ENCODE results near the gene PER1.

The PER1 gene

DNA sequence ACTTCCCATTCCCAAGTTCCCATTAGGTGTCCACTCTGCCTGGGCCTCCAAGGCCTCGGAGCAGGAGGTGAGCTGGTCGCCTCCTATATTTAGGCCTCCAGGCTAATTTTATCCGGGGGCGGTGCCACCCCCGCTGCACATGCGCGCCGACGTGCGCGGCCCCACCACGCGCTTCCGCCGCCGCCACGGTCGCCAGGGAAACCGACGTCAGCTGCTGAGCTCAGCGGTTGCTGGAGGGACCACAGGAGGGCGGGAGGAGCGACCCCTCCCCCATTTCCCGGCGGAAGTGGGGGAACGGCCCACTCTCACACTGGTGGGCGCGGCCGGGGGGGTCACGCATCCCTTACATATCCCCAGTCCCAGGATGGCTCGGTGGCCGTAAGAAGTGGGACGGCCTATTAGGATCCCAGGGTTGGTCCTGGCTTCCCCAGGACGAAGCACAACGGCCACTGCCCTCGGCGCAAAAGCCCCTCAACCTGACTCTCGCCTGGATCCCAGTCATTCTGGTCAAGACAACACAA, 1.0 kb downstream of the PER1 start:
- peak; percentile 71 for DNase-seq

DNA sequence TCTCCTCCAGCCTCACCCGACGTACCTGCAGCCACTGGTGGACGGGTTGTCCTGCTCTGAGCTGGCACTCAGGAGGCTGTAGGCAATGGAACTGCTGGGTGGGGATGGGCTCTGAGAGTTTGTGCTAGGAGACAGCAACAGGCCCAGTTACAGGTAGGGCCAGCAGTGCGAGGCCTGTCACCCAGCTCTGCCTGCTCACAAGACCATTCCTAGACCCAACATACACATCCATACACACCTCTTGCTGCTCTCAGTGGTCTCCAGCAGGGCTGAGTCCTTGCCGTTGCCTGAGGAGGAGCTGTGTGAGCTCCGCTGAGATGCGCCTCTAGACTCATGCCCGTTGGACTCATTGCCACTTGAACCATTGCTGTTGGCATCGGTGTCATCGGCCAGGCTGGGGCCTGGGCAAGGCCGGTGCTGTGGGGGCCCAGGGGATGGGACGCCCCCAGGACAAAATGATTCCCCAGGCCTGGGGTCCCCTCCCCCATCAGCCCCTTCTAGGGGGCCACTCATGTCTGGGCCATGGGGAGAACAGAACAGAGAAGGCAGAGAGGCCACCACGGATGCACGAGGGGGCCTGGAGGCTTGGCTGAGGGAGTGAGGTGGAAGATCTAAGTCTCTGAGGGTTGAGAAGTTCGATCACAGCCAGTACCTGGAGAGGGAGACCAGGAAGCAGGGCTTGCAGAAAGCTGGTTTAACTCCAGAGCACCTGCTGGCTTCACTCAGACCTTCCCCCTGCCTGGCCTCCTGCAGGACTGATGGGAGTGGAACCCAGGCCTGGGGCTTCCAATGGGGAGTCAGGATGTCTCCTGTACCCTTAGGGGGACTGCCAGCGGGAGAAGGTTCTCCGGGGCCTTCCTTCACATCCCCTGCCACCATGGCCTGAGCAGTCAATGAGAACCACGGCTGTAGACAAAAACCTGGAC, 1.7 kb downstream of the PER1 start:
- DNase-seq: no peak

DNA sequence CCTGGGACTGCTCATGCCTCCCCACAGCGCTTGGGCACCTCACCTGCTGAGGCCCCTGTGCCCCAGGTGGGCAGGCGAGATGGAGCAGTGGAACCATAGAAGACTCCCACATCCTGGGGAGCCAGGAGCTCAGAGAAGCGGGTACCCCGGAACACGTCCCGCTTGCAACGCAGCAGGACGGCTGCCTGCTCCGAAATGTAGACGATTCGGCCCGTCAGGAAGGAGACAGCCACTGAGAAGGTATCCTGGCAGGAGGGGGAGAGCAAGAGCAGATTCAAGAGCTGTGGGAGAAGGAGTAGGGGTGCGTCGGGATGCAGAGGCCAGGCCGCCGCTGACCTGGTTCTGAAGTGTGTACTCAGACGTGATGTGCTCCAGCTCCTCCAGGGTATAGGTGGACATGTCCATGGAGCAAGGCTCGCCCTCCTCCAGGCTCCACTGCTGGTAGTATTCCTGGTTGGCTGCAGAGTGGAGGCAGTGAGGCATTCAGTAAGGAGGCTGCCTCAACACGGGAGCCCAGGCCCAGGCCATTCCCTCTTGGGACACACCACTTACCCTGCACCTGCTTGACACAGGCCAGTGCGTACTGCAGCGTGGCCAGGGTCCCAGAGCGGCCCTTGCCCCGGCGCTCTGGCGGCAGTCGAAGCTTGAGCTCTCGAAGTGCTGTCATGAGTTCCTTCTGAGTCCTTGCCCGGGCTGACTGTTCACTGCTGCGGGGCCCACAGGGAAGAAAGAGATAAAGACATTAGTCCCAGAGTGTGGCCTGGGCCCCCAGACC, 2.6 kb downstream of the PER1 start:
- no peak for DNase-seq

DNA sequence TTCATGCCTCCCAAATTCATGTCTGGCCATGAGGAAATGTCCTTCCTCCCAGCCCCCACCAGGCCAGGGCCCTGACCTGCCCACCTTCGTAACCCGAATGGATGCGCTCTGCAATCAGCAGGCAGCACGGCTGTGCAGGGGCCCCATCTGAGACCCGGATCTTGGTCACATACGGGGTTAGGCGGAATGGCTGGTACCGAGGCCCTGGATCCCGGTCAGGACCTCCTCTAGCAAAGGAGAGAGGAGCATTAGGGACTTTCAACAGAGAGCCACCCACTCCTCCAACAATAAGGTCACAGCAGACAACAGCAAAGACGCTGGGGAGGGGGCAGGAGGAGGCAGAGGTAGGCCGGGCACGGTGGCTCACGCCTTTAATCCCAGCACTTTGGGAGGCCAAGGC, 3.6 kb downstream of the PER1 start:
- no peak for DNase-seq

DNA sequence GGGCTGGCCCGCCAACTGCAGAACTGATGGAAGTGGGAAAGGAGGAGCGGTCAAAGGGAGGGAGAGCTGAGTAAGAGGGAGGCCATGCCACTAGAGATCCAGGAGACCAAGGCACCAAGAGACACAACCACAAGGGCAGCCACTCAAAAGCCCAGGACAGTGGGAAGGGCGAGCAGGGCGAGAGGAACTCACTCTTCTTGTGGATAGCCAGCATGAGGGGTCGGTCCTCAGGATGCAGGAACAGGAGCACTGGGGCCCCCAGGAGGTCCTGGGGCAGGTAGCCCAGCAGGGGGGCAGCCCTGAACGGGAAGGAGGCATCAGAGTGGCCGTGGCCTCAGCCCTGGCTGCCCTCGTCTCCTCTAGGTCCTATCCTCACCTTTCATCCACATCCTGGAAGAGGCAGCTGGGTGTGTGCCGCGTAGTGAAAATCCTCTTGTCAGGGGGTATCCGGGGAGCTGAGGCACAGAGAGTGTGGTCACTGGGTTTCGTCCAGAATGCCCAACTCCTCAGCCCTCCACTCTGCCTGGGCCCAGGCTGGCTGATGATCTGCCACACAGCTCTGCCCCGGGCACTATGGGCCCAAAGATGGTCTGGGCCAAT, 4.3 kb downstream of the PER1 start:
- DNase-seq: no peak

DNA sequence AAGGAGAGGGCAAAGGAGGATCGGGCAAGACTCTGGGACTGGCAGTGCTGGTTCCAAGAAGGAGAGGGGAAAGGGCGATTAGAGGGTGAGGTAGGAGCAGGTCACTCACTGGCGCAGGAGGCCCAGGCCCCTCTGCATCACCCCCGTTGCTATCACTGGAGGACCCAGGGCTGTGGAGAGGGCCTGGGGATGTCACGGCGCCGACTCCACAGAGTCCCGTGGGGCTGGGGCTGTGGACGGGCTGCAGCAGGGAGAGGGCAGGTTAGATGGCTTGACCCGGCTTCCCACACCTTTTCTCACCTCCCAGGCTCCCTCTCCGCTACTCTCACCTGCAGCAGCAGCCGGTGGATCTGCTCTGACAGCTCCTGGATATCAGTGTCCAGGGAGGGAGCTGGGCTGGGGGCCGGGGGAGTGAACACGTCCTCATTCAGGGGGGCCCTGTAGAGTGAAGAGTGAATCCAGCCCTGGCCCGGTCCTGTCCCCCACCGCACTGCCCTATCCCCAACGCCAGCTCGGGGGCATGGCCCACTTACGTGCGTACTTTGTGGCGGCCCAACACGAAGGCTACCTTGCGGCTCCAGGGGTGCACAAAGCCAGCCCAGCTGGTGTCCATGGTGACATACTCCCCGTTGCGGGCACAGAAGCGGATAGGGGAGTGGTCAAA, 4.9 kb downstream of the PER1 start:
- no peak for DNase-seq

DNA sequence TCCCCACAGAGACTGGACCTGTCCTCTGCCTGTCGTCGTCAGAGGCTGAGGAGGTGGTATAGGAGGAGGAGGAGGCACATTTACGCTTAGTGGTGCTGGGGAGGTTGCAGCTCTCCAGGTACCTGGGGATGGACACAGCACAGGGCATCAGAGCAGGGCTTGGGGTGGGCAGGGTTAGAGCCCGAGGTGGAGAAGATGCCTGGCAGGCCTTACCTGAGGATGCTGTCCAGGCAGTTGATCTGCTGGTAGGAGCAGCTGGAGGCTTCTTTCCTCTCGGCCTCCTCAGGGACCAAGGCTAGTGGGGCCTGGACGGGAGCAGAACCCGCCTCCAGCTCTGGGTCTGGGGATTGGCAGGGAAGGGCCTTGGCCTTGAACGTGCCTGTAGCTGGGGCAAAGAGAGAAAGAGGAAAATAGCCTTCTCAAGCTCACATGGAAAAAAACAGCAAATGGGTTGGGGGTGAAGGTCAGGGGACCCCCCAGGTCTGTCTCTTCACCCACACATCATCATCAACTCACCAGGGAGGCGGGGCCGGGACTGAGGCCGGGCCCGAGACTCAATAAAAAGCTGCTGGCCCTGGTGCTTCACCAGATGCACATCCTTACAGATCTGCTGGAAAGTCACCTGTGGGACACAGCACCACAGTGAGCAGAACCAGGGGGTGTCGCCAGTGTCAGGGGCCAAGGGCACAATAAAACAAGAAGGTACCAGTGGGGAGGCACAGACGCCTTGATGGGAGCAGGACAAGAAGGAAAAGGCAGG, 5.6 kb downstream of the PER1 start:
- DNase-seq: no peak

DNA sequence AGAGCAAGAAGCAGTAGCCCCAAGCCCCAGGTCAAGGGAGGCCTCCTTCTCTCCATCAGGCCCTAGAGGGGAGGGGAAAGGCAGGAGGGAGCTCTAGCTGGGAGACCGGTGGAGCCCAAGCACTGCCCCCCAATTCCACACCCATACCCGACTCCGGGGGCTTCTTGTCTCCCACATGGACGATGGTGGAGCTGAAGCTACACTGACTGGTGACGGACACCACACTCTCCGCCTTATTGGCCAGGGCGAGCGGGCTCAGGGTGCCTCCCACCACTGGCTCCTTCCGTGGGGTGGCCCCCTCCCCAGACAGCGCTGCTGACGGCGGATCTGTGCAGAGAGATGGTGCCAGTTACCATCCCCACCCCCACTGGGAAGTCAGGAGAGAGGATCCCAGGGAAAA, 6.4 kb downstream of the PER1 start:
- no peak for DNase-seq

DNA sequence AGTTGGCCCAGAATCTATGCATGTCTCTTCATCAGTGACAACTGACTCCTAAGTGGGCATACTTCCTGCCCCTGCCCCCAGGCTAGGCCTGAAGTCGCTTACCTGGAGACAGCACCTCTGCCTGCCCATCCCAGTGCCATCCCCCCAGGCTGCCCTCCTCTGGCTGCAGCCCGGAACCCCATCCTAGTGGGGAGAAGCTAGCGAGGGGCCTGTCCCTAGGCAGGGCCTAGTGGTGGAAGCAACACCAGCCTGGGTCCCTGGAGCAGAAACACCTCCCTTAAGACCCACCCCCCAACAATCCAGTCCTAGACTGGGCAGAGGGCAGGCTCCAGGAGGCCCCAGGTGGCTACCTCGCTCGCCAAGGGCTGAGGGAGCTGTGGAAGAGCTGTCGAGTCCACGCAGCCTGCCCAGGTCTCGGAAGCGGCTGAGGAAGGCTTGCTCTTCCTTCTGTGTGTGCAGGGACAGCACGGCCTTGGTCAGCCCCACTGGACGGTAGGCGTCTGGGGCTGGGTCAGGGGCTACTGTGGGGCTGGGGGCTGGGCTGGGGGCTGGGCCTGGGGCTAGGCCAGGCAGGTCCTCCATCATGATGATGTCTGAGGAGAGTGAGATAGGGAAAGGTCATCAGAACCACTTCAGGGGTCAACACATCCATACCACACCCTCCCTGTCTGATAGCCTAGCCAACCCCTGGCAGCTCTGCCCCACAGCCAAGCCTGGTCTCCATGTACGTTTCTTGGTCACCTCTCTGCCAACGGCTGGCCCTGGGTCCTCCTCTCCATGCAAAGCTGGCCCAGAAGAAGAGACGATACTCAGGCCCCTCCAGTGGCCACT, 7.6 kb downstream of the PER1 start:
- DNase-seq: no peak

DNA sequence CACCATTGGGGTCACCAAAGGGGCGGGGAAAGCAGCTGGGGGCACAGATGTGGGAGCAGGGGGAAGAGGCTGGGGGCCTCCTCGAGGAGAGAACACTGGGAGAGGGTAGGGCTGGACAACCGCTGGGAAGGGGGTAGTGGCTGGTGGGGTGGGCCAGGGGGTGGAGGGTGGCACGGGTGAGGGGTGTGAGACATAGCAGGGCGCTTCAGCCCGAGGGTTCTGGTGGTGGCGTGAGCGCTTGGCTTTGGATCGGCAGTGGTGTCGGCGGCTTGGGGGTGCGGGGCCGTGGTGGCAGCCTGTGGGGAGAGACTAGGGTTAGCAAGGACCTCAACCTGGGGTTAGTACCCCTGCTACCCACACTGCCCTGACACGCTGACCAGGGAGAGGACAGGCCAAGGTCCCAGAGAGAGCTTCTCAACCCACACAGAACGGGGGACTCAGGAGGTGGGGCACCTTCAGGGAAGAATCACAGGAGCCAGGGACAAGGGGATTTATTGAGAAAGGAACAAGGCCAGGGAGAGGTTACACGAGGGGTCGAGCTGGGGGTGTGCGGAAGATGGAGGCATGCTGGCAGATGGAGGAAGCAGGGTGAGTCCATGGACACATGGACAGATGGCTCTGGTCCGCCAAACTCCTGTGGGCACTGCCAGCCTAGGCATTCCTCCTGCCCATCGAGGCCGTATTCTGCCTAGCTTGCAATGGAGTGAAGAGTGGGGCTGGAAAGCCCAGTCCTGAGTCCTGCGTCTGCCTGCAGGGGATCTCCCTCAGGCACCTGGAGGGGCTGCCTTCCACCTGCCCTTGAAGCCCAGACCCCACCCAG, 8.4 kb downstream of the PER1 start:
- no peak for DNase-seq

DNA sequence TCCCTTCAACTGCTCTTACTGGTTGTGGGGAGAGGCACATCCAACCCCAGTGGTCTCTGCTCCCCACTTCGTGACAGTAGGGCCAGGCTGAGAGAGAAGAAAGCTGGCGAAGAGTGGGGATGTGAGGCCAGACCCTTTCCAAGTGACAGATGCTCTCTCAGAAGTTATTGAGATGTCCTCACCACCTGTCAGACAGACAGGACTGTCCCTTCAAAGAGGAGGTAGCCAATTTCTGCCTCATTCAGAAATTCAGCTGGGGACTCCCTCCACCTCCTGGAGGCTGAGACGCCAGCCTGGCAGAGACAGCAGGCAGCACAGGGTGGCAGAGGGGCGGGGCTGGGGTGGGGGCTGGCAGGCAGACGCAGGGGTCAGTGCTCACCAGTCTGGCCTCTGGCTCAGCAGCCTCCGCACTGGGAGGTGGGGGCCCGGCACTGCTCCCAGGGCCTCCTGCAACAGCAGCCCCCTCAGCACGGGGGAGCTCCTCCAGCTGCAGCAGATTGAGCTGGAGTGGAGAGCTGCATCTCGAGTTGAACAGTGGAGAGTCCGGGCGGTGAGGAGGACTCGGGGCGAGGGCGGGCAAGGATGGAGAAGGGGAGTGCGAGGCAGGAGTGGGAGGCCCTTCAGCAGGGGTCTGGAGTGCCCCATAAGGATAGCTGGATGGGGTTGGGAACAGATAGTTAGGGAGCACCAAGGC, 9.2 kb downstream of the PER1 start:
- DNase-seq: no peak

DNA sequence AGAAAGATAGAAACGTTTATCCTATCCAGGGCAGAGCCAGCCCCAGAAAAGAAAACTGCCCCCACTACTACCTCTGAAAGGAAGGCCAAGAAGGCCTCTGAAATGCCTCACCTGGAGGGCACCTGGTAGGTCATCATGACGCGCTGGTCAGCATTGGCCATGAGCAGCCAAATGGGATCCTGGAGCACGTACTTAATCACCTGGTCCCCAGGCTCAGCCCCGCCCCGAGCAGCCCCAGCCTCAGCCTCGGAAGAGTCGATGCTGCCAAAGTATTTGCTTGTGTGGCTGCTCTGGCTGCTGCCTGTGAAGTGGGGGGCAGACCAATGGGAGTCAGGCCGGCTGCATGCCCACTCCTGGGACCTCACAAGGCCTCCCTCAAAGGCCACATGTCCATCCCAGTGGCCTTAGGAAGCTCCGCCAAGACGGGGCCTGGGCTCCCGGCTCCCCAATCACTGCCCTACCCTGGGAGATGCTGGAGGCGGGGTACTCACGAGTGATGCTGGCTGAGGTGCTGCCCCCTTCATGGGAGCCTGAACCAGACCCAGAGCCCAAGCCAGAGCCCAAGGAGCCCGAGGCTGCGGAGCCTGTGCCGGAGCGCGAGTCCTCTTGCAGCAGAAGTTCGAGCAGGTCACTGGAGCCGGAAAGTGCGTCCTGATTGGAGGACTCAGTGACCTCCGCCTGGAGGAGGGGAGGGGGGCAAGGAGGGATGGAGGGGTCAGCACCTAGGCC, 9.9 kb downstream of the PER1 start:
- DNase-seq: no peak

DNA sequence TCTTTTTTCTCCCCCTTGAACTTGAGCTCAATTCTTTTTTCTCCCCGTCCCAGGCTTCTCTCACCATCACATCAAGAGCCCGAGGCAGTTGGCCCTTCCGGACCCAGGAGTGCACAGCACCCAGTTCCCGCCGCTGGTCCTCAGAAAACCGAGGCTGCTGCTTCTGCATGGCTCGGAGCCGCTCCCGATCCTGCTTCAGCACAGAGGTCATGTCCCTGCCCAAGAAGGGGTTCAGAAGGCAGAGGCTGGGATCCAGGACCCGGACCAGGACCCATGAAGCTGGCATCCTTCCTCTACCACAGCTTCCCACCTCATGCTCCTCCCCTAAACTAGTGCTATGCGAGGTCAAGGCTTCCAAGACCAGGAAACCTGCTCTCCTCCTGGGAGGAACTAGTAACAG, 10.5 kb downstream of the PER1 start:
- DNase-seq: no peak

DNA sequence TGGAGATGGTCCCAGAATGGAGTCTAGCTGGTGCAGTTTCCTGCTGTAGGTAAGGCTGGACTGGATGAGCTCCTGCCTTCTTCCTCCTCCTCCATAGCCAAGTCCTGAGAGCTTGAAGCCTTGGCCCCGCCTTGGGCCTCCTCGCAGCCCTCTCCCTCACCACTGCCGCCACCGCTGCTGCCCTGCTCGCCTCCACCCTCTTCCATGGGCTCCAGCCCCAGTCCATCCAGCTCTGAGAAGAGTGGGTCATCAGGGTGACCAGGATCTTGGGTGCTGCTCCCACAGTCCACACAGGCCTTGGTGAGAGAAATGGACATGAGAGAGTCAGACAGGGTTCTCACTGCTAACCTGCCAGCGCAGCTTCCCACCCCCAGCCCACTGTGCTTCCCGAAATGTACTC, 11.2 kb downstream of the PER1 start:
- DNase-seq: no peak

DNA sequence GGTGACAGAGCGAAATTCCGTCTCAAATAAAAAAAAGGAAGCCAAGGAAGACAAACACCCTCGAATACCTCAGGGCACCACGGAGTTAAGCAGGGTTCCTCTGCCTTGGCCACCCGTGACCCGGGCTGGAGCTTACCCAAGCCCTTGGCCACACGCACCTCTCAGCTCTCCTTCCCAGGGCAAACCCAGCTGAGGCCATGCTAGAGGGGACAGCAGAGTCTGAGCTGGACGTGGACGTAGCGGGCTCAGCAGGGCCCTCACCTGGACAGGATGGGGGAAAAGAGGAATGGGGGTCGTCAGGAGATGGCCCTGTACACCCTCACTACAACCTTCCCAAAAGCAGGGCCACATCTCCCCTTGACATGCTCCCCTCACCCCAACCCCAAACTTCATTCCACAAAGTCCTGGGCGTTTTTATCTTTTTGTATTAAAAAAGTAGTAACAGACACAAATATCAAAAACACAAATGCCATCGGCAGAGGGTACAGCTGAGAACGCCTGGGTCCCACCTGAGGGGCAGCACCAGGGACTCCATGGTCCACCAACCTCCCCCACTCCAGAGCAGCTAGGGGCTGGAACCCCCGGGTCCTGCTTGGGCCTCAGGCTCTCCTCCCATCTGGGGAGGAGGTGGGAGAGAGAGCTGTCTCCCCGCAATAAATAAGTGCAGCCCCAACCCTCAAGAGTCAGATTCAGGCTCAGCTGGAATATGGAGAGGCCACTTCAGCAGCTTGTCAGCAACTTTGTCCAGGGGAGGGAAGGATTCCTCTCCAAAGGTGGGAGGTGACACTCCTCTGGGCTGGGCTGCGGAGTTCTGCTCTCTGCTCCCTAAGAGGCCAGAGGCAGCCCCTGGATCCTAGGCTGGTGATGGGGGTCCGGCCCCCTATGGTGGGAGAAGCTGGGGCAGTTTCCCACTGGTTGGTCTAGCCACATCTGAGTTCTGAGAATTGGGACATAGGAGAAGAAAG, 11.9 kb downstream of the PER1 start:
- DNase-seq: no peak

DNA sequence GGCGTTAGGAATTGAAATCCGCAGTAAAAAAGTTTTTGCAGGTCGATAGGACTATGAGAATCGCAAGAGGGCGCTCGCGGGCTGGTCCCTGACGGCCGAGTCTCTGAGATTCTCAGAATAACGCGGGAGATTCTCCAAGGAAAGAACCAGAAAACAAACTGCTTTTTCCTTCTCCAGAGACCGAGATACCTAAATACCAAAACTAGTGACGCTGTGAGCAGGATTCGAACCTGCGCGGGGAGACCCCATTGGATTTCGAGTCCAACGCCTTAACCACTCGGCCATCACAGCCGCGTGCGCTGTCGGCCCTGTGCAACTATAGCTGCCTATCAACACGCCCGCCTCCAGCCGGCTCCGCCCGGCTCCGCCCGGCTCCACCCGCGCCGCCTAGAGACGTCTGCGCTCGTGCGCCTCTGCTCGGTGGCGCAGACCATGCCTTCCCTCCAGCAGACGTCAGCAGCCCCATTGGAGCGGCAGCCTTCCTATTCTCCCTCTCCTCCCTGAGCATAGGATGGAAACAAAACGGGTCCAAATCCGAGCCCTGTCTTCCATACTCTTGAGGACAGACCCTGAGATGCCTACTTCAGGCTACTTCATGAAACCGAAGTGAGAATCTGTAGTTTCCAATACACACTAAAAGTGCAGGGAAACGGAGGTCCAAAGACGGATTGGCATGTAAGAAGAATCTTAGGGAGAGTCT, 13.4 kb downstream of the PER1 start:
- peak; percentile 98 for DNase-seq

DNA sequence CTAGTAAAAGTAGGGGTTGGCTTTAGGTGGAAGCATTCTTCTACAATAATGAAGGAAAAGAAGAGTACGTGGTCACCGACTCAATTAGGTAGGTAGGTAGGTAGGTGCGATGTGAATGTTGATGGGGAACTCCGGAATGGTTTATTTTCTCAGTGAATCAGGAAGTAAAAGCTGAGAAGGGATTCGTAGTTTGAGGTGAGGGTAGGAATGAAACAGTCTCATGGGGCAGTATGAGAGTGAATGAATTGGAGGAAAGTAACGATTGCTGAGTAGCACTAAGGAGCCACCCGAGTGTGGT, 13.9 kb downstream of the PER1 start:
- no peak for DNase-seq

Measured in amniotic stem cell (primary cell).